Iris pigment epithelial cell (primary cell): ENCODE results near the gene SH3YL1.
A peak's percentile ranks its signal among the peaks of the same experiment; 100 is the strongest.

Experiments used
- DNase-seq: peaks from one replicate; pipeline ENCODE4 v3.0.0-alpha.2; 2011; ENCODE audit warnings: low read depth

The SH3YL1 gene, protein sequence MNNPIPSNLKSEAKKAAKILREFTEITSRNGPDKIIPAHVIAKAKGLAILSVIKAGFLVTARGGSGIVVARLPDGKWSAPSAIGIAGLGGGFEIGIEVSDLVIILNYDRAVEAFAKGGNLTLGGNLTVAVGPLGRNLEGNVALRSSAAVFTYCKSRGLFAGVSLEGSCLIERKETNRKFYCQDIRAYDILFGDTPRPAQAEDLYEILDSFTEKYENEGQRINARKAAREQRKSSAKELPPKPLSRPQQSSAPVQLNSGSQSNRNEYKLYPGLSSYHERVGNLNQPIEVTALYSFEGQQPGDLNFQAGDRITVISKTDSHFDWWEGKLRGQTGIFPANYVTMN

DNA sequence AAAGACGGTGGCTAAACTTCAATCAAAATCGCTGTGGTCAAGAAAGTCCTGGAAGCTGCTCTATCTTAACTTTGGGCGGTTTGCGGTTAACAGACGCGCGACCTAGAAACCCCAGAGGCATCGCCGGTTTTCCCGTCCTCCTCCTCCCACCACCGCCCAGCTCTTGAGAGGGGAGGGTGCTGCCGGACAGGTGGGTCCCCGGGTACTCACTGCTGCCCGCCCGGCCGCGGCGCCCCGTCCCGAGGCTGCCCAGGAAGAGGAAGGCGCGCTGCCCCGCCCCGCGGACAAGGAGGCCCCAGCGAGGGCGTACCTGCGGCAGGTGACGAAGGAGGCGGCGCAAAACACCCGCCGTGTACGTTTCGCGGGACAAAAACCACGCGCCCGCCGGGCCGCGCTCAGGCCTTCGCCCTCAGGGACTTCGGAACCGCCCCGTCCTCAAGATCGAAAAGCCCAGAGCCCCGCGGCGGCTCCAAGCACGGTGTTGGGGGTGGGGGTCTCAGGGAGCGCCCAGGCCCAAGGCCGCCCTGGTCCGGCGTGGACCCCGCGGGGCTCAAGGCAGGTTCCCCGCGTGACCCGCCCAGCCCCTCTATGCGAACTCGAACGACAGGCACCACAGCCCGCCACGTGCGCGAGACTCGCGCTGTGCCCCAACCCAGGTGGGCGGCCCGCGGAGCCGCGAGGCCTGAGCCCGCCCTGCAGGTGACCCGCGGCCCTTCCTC, at the start of gene SH3YL1:
SH3YL1 (minus strand) TSS at position 259 of the 719 bp plus-strand sequence; CDS start at position 211, 48 bp downstream.
- peak; percentile 40 for DNase-seq

DNA sequence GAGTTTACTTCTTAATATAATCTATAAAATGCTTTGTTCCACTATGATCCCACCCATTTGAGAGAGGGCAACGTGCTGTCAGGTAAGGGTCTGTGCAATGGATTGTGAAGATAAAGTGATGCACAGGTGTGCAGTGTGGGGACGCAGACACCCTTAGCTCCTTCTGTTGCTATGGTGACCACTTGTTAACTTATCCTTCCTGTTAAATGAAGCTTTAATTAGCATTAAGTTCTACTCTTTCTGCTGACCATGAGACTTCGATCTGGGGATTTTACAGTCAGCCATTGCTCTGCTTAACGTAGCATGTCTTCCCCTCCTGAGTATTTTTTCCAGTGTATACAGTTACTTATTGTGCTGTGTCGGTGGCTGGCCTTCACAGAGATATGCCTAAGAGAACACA, 47.2 kb upstream of the SH3YL1 start:
- no peak for DNase-seq

DNA sequence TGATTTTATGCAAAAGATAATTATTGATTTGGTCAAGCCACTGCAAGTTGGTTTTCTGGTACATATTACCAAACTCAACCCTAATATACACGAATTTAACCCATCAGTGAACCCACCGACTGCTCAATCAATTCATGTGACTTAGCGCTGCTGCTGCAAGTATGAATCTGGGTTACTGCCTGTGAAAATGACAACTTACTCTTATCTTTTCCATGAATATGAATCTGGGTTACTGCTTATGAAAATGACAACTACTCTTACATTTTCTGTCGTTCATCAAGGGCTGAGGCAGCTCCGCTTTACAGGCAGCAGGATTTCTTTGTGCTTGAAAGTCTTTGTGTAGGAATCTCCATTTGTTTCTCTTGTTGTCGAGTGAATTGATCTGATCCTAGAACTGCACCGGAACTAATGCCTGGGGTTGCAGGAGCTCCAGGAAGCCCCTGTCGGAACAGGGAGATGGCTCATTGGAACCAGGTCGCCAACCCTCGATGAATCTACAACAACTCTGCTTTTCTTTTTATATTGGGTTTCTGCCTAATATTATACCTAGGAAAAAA, 46.2 kb upstream of the SH3YL1 start:
- no peak for DNase-seq

DNA sequence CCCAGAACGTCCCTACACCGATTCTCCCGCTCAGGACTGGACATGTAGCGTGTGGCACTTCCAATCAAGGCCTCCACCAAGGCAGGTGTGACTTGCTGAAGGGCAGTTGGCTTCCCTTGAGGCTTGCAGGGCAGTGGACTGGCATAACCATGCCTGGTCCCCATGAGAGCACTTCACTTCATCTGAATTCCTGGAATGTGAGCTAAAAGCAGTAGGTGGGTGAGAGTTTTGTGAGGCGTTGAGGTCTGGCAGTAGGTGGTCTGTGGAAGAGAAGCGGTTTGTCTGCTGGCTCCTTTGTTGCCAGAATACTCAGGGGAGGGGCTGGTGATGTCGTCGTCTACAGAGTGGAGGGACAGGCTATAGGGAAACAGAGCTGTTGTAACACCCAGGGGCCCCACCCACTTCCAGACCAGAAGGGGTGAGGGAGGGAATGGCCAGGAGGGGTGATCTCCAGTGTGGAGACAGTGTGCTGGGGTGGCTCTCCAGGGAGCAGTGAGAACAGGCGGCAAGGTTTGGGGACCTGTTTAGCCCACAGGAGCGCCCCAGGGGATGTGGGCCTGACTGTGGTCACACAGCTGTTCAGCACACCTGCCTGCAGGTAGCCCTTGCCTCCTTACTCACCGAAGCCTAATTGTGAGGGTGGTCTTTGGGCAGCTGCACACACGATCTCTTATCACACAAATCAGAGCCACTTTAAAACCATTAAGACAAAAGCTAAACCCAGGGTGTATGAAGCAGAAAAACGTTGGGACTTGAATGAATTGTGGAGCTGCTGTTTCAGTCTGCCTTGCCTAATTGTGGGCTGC, 45.5 kb upstream of the SH3YL1 start:
- DNase-seq, result no peak

DNA sequence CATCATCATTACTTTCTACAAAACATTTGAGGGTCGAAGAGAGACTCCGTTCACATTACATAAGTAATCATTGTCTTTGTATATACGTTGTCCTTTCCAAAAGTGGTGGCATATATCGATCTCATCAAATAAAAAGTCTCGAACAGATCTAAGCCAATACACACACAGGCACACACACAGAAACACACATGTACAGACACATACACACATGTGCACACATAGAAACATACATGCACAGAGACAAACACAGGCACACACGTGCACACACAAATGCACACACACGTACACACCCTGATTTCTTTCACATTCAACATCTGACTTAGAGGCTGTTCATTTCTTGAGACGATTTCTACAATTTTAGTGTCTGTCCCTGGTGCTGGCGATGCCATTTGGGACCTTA, 41.5 kb upstream of the SH3YL1 start:
- DNase-seq, result no peak

DNA sequence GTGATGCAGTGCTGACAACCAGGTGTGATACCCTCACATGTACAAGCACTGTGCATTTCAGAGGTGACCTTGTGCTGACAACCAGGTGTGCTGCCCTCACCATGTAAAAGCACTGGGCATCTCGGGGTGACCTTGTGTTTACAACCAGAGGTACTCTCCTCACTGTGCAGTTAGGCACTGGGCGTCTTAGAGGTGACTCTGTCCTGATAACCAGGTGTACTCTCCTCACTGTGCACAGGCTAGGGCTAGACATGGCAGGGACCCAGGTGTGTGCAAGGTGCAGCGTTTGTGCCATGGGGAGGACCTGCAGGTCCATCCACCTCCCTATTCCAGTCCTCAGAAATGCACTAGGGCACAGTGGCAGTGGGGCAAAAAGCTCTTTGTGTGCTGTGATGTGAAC, 32.5 kb upstream of the SH3YL1 start:
- DNase-seq, result no peak

DNA sequence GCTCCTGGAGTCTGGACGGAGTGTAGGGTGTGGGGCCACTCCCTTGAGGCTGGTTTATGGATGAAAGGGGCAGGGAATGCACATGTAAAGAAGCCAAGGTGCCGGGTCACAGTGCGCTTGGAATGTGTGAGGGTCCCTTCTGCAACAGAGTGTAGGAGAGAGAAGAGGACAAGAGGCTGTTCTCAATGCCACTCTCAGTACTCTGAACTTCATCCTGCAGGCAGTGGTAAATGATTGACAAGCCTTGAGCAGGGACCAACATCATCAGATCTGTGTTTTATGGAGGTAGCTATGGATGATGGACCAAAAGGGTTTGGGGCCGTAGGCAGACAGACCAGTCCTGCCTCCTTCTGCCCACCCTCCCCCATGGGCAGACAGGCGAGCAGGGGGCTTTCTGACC, 31.3 kb upstream of the SH3YL1 start:
- DNase-seq, result no peak

DNA sequence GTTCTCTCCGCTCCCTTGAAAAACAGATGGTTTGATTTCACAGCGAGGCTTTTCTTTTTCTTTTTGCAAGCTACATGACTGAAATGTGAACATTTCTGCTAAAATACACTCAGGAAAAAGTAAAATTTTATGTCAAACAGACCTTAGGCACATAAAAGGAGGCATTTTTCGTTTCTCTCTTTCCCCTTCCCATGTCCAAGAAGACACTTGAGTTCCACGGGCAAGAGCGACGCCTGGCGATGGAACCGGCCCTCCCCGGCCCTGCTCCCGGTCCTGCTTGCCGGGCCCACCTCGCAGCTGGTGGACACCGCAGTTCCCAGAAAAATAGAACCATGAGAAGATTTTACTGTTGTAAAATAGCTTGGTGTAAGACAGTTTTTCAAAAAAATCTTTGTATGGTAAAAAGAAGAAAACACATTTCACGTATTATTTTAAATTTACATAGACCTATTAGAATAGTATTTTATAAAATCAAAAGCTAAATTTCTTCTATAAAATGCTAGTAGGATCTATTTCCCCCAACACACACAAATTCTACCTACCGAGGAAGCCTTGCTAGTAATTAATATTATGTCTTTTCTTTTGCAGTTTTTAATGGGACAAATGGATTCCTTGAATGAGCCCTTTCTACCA, 26.4 kb upstream of the SH3YL1 start:
- peak; percentile 80 for DNase-seq

DNA sequence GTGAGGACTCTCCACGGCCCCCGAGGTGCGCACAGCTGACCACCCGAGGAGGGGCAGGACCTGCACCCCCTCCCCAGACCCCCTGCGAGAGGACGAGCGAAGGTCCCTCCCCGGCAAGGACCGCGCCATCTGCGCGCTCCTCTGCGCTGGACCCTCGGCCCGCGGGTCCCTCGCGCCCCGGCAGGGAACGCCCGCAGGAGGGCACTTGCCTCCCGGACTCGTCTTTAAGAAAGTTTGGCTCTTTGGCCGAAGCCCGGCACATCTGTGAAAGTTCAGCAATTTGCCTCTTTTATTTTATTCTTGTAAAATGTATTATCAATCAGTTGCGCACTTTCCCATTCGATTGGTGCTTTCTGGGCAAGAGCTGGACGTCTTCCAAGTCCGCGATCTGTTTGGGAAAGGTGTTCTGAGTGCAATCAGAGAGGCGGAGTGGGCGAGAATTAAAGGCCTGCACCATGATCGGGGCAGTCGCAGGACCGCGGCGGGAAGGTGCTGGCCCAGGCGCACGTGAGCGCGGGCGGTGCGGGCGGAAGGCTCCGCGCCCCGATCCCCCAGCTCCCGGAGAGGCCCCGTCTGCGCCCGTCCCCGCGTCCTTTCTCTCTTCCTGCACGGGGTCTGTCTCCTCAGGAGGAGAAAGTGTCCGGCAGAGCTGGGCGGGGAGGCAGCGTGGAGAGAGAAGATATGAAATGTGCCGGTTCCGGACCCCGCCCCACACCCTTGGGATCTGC, 25.7 kb upstream of the SH3YL1 start:
- peak; percentile 11 for DNase-seq

DNA sequence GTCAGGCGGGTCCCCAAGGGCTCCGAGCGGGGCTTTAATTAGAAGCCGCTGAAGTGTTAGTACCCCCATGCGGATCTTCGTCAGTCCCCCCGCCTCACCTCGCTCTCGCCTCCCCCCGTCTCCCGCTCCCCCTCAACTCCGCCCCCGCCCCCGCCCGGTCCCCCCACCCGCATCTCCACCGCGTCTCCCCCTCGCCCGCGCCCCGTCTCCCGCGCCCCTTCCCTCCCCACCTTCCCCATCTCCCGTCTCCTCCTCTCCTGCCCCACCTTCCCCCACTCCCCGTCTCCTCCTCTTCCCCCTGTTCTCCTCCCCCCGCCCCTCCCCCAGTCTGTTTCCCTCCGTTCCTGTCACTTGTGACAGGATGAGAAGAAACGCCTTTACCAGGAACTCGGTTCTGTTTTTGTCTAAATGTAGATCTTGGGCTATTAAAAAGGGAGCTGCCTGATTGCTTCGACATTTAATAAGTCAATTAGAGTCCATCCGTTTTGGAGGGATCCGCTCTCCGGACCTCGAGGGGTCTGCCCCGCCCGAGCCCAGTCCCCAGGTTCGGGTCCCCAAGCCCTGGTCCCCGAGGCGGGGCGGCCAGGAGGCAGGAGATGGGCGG, 25.0 kb upstream of the SH3YL1 start:
- DNase-seq, result no peak

DNA sequence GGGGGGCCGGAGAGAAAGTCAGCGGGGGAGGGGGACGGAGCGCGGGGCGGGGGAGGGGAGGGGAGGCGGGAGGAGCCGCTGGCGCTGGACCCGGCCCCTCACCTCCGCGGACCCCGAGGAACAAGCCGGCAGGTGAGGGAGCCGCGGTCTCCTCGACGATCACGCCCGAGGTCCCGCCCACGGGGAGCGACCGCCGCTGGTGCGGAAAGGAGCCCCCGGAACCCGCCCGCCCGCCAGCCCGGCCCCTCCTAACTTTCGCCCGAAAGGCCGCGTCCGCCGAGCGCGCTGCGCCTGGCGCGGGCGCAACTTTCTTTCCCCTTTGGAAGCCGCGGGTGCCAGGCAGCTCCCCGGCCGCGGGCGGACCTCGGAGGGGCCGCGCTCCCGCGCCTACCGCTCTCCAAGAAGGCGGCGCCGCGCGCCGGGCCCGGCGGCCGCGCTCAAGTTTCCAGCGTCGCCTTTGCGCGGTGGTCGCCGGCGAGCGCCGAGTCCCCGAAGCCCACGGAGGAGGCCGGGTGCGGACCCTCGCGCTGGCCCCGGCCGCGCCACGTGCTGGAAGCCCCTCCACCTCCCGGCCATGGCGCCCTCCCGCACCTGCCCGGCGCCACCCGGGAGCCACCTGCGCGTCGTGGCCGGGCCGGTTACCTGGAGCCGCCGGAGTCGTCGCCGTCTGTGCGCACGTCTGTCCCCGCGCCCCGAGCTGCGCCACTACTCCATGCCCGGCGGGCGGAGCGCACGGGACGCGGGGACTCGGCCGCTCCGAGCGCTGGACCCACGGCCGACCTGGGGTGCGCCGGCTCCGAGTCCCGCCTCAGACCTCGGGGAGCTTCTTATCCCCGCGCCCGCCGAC, 24.3 kb upstream of the SH3YL1 start, which contains the start of gene ALKAL2:
ALKAL2 (minus strand) TSS at position 181 of the 847 bp plus-strand sequence. CDS start 256 bp downstream, outside the sequence.
- DNase-seq, result peak; percentile 27

DNA sequence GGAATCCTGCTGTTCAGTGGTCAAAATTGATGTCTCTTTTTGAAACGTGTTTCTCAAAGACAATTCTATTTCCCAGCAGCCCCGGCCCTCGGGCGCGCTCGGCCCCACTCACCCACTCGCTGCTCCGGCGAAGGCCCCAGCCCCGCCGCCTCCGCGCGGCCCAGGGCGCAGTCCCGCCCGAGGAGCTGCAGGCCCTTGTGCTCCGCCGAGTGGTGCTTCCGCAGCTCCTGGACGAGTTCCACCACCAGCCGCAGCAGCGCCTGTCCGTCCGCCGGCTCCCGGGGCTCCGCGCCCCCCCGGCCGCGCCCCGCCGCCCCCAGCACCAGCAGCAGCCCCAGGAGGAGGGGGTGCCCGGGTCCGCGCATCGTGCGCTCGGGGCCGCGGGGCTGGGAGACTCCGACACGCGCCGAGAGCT, 23.6 kb upstream of the SH3YL1 start:
- DNase-seq, result peak; percentile 61

DNA sequence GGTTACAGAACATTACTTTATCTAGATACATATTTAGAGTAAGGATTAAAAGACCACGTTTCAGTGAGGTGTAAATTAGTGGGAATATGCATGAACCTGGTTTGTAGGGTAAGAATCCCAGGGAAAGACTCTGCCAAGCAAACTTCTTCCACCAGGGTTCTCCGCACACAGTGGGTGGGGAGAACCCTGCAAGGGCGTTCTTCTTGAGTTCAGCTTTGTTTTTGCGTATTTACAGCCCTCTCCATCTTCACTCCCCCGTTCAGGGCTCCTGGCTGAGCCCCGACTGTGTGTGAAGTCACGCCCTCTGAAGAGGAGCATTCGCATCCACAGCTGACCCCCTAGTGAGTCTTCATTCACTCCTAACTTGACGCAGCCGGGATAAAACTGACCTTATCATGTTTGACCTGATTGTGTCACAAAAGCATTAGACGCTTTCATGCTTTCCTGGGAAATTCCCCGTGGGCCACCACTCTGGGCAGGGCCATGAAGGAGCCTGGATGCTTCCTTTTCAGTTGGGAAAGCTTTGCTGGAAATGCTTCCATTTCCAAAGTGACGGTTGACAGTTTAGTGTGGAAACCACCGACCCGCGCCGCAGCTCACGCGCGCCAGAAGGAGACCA, 23.1 kb upstream of the SH3YL1 start:
- peak; percentile 15 for DNase-seq

DNA sequence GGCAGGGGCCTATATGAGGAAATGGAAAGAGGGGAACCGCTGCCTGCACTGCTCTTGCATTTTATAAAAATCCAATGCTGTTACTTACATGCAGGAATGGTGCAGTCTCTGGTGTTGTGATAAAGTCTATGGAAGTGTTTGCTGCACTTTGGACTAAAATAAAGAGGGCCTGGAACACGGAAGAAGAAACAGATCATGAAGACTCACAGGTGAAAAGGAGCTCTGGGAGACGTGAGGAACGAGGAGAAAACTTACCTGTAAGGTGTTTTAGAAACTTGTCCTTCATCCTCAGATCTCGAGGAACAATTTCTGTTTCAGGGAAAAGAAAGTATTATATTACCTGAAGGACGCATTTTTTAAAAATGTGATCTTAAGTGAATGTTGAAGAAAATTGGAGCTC, 22.2 kb upstream of the SH3YL1 start:
- no peak for DNase-seq

DNA sequence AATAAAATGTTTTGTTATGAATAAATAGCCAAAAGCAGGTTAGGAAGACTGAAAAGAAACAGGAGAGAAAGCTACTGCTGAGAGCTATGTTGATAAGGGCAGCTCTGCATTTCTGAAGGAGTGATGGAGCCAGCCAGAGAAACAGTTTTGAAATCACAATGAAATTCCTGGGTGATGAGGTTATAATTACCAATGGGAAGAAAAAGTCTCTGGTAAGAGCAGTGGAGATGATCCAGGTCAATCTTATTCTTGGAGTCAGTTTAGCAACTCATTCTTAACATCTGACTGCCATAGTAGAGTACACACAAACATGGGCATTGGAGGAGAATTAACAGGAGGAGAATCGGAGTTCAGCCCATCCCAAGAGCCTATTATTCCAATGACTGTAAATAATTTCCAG, 21.7 kb upstream of the SH3YL1 start:
- peak; percentile 86 for DNase-seq

DNA sequence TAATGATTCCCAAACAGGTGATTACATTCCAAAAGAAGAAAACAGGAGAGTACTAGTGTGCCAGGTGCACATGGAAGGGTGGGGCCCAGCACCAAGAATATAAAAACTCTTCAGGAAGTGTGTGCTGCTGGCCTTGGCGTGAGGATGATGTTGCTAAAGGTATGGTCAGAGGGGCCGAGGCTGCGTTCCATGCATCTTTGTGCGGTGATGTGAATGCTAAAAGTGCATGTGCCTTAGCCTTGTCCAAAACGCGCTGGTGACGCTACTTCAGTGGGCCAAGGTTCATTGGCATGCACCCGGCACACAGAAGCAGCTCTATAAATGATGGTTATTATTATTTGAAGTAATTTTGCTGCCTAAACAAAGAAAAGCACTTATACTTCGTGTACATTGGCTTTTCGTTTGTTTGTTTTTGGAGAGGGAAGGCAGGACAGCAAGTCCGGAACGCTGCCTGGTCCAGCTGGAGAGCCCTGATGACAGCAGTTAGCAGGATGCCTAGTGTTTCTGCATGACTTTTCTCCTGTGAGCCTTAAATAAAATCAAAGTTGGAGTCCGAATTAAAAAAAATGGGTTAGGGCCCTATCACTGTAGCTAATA, 21.2 kb upstream of the SH3YL1 start:
- peak; percentile 21 for DNase-seq

DNA sequence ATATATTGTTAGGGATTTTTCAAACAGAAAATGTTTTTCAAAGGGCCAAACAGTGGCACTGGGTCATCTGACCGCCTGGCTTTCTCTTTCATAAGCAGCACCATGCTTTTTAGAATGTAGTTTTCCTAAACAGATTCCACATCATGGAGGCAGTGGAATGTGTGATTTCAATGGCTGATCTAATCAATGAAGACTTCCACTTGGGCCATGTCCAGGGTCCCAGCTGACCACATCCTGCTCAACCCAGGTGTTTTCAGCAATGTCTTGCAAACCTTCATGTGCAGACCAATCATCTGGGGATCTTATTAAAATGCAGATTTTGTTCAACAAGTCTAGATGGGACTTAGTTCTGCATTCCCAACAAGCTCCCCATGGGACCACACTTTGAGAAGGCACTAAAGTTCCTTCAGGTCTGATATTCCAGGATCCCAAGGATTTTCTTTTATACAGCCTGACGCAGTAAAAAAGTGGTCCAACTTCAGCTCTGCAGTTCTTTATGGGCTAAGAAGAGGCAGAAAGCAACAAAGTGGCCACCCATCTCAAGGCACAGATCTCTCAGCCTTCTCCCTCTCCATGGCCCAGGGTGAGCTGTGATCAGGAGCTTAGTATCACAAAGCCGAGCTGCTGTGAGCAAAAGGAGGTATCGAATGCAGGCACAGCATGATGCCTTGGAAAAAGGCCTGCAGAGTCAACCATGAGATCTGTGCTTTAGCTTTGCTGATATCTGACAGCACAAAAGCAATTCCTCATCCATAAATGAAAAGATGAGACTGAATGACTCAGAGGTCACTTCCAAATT, 20.4 kb upstream of the SH3YL1 start:
- DNase-seq, result peak; percentile 15
